GM19467 (cell line): ENCODE results near the gene CCDC185.
"Not testable (repeated sequence)": the region's sequence is repeated elsewhere in the genome, so short reads cannot be mapped to it uniquely, and the experiment has no call there.

Source experiments
- ATAC-seq: cut with Tn5 transposase; IDR thresholded peaks from one replicate; pipeline ENCODE4 v1.9.1; 2021; ENCODE audit warnings: mild to moderate bottlenecking, moderate library complexity; ENCODE audit not compliant: unreplicated experiment

The CCDC185 gene

DNA sequence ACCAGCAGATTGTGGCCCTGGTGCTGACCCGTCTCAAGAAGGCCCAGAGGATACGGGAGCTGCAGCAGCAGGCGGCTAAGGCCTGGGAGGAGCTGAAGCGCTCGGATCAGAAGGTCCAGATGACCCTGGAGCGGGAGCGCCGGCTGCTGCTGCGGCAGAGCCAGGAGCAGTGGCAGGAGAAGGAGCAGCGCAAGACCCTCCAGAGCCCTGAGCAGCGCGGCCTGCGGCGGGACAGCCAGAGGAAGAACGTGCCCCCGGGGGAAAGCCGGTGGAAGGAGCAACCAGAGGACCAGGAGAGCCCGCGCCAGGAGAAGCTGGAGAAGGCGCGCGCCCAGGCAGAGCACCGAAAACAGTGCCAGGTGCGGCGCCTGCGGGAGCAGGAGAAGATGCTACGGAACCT is 1.0 kb downstream of the CCDC185 start:
- no peak for ATAC-seq

DNA sequence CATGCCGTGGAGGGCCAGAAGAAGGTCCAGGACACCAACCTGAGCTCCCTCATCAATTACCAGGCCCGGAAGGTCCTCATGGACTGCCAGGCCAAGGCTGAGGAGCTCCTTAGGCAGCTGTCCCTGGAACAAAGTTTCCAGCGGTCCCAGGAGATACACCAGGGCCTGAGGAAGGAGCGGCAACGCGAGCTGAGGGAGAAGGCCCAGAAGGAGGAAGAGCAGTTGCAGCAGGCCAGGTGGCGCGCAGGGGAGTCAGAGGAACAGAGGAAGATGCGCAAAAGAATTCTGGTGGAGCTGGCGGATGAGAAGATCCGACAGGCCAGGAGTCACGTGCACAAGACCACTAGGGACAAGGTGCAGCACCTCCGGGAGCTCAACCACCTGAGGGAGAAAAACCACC is 1.5 kb downstream of the CCDC185 start:
- no peak for ATAC-seq

DNA sequence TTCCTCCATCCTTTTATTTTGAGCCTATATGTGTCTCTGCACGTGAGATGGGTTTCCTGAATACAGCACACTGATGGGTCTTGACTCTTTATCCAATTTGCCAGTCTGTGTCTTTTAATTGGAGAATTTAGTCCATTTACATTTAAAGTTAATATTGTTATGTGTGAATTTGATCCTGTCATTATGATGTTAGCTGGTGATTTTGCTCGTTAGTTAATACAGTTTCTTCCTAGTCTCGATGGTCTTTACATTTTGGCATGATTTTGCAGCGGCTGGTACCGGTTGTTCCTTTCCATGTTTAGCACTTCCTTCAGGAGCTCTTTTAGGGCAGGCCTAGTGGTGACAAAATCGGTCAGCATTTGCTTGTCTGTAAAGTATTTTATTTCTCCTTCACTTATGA is 6.2 kb downstream of the CCDC185 start:
- not testable (repeated sequence) for ATAC-seq

DNA sequence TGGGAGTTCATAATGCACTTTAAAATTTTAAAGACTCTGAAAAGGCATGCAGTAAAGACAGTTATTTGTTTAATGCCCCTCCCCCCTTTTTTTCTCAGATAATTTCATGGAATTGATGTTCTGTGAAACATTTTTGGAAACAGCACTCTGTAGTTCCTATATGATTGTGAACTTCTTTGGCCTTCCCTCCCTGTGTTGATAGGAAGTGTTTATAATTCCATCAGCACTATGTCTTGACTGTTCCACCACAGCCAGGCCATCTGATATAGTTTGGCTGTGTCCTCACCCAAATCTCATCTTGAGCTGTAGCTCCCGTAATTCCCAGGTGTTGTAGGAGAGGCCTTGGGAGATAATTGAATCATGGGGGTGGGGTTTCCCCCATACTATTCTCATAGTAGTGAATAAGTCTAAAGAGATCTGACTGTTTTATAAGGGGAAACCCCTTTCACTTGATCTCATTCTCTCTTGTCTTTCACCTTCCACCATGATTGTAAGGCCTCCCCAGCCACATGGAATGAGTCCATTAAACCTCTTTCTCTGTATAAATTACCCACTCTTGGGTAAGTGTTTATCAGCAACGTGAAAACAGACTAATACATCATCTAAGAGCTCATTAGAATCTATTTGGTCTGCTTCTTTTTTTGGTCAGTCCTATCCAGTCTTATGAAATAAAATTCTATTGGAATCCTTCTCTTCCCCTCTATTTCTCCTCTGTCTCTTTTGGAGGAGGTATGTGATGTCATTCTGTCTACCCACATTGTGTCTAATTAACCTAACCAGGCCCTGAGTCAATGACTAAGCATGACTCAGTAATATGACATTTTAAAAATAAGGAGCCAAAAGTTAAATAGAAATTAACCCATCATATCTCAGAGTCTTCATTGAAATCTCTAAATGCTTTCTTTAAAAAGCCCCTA is 8.9 kb downstream of the CCDC185 start:
- ATAC-seq: no peak

DNA sequence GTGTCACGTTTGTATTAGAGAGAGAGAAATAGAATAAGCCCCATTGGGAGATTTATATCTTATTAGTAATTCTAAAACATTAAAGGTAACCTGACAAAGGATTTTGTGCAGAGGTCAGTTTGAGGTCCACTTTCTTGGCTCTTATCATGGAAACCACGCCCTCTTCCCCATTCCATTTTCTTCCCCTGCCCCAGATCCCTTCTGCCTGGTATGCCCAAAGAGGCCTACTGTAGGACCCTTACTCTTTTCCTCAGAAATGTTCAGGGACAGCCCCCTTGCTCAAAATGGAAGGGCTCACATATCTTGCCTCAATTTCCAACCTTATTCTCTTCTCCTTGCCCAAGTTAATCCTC is 9.6 kb downstream of the CCDC185 start:
- no peak for ATAC-seq

DNA sequence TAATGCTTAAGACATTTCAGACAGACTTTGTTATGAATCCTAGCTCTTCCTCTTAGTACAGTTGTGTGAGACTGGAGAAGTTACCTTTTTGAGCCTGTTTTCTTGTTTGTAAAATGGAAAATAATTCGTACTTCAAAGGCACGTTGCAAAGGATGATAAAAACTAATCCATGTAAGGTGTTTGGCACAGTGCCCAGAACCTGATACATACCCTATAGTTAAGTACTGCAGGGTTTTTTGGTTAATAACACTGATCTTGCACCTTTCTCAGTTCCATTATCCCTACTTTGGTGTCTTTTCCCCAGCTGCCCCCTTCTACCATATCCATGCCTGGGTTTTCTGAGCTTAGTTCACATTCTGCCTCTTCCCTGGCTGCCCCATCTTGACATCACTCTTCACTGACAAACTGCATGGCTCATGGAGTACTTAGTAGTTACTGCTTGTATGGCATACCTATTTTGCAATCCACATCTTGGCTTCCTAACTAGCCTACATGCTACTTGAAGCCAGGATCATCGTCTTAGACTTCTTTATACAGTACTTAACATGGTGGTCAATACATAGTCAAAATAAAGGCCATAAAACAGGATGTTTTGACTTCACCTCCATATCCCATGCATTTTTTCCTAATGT is 10.1 kb downstream of the CCDC185 start:
- no peak for ATAC-seq

DNA sequence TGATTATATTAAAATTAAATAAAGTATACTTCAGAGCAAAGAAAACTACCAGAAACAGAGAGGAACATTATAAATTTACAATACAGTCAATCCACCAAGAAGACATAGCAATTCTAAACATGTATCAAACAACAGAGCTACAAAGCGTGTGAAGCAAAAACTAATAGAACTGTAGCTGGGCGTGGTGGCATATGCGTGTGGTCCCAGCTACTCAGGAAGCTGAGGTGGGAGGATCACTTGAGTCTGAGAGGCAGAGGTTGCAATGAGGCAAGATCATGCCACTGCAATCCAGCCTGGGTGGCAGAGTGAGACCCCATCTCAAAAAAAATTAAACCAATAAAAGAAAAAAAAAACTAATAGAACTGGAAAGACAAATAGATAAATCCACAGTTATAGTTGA is 12.3 kb downstream of the CCDC185 start:
- no peak for ATAC-seq

DNA sequence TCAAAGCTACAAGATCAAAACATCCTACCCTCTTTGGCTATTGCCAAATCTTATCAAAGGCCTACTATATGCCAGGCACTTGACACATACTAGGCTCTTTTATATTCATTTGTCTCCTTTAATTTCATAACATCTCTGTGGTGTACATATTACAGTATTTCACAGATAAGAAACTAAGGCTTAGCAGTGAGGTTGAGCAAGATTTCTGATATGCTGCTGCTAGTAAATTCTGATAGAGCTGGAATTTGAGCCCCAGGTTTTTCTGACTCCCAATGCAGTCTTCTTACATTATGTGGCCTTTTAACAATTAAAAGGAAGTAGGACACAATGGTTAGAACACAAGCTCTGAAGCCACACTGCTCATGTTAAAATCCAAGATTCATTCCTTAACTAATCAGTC is 16.8 kb downstream of the CCDC185 start:
- ATAC-seq: no peak

DNA sequence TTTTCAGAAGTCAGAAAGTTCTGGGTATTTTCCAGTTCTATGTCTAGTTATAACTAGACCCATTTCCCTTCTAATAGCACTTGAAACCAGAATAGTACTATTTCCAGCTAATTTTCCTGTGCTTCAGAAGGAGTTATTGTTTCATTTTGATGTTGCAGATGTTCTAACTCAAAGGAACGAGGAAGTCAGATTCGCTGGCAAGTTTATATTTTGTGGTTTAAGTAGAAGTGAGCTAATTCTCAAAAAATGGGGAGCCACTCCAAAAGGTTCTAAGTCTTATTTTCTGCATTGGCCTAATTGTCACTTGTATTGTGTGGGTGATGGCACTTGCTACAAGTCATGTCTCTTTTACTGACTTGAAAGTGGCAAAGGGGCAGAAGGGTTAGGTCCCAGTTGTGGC is 18.1 kb downstream of the CCDC185 start:
- no peak for ATAC-seq

DNA sequence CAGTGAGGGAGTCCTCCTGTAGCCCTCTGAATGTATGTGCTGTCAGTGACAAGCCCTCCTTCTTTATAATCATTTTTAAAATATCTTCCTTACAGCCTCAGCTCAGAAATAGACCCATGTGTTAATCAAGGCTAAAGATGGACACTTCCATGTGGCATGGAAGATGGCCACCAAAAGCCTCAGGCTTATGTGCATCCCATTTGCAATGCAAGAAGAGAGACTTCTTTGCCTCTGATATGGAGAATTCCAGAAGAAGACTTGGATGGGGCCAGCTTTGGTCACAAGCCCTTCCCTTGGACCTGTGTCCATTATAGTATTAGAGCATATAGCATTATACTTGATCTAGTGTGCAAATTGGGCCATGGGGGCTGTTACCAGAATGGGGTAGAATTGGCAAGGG is 18.5 kb downstream of the CCDC185 start:
- ATAC-seq: no peak

DNA sequence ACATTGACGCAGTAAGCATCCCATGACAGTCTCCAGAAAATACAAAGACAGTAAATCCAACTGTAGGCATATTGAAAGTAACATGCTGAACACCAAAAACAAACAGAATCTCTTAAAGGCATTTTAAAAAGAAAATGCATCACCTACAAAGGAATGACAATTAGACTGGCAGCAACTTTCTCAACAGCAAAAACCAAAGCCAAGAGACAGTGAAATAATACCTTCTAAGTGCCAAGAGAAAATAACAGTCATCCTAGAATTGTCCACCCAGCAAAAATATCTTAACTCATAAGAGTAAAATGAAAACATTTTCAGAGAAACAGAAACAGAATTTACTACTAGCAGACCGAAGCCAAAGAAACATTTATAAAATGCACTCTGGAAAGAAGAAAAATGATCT is 20.0 kb downstream of the CCDC185 start:
- no peak for ATAC-seq

DNA sequence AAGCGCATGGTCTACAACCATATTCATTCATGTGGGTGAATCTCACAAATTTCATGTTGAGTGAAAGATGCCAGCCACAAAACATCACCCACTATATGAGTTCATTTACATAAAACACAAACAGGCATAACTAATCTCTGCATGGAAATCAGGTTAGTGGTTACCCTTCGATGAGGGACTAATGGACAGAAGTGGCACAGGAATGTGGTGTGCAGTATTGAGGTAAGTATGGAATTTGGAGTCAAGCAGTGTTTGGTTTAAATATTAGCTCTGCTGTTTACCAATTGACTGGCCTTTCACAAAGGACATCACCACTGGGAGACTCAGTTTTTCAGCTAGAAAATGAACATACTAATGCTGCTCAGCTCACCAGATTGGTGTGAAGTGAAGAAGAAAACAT is 24.2 kb downstream of the CCDC185 start:
- ATAC-seq: no peak

DNA sequence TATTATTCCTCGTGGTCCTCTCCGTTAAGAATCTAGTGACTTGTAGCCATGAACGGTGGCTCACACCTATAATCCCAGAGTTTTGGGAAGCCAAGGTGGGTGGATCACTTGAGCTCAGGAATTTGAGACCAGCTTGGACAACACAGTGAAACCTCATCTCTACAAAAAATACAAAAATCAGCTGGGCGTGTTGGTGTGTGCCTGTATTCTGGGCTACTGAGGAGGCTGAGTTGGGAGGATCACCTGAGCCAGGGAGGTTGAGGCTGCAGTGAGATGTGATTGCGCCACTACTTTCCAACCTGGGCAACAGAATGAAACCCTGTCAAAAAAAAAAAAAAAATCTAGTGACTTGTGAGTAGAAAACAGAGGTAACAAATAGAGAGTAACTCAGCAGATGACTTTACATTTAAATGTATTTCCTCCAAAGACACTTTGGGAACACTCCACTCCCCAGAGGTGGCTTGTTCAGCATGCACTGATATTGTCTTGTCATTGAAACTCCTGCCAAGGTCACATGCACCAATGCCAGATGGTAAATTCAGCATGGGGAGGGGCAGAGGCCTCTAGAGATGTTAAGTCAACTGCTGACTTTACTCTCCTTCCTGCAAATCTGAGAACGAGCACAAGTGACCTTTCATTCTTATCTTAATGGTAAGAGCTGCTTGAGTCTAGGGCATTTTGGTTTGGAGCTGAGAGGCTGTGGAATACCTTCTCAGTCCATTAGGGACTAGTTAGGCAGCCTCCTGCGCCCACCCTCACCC is 24.9 kb downstream of the CCDC185 start:
- ATAC-seq: no peak

DNA sequence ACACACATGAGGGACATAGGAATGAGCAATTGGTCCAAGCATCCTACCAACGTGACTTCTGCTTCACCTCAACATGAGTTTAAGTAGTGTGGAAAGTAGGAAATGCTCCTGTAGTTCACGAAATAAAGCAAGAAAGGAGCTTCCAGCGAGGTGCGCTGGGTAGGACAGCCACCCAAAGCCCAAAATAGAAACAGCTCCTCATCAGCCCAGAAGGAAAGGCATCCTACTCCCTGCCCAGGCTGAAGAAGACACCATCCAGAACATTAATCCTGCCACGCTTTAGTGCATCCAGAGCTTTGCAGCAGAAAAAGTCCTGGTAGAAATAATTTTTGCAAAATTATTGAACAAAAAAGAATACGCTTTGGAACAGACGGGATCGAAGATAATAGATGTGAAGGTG is 25.9 kb downstream of the CCDC185 start:
- ATAC-seq: no peak

DNA sequence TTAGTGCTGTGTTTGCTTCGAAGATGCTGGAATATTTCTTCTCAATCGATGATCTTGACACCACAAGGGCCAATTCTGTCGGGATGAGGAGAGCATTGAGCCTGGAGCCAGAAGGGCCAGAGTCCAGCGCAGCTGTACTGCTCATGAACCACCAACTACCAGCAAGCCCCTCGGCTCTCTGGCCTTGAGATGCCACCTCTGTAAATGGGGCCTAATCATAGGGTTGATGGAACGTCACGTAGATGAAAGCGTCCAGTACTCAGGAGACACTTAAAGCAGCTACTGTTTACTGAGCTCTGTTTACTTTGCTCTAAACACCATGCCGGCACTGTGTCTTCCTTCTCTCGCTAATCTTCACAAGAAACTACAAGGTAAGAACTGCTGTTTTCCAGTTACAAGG is 26.3 kb downstream of the CCDC185 start:
- no peak for ATAC-seq

DNA sequence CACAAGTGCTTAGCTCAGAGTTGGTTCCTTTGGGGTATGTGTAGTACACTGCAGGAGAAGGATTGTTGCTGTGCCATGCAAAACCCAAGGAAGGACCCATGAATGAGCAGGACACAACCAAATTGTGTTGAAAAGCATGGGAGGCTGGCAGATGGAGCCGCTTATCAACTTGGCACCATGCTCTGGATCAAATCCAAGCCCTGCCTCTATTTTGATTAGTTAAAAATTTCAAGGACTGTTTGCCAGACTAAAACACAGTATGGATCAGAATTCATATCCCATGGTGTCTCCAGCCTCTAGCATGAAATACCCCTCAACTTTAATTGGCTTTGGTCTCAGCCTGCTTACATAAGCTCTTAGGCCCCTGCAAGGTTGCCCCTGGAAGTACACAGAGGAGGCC is 27.8 kb downstream of the CCDC185 start:
- no peak for ATAC-seq

DNA sequence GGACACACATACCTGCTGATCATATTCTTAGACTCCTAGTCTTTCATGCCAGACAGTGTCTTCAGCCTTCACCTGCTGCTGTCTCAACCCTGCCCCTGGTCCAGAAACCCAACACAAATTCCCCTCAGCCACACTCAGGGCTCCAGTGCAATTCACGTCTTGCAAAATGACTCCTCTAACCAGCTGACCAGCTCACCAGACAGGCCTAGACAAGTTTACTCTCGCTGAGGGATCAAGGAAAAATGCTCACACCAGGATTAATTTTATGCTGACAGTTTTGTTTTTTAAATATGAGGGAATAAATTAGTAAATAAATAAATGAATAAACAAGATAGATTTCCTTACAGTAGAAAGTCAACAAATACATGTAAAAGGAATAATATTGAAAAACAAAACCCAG is 28.5 kb downstream of the CCDC185 start:
- no peak for ATAC-seq

DNA sequence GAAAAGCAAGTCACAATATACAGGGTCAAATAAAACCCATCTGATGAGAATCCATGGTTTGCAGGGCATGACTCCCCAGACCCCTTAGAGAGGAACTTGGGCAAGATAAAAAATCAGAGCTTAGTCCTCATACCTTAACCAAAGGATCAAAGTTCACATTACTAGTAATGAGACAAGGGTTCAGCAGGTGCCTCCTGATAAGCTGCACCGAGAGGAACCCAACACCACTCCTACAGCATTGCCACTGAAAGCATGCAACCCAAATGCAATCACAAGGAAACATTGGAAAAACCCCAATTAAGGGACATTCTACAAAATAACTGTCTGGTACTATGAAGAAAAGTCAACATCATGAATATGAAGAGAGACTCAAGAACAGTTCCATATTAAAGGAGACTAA is 29.7 kb downstream of the CCDC185 start:
- ATAC-seq: no peak

DNA sequence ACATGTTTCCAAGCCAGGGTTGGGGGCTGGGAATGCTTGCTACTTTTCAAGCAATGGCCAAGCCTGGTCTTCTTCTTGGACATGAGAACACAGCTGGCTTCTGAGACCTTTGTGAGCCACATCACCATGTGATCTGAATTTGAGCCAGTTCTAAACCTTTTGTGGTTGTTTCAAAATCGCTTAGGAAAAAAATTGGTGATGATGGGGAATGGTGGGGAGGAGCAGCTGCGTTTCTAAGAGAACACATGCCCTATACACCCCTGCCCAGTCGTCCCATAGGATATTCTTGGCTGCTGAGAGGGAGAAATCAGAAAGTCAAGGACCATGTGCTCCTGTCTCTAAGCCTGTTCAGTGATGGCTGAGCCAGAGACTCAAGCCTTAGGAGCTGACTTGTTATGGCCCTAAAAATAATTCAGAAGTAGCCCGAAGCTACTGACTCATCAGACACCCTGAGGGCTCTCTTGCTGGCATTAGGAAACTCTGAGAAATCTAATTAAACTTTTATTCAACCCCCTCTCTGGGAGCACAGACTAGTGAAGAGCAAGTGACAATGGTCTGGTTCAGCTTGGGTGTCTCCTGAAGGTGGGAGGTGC is 30.5 kb downstream of the CCDC185 start:
- no peak for ATAC-seq

DNA sequence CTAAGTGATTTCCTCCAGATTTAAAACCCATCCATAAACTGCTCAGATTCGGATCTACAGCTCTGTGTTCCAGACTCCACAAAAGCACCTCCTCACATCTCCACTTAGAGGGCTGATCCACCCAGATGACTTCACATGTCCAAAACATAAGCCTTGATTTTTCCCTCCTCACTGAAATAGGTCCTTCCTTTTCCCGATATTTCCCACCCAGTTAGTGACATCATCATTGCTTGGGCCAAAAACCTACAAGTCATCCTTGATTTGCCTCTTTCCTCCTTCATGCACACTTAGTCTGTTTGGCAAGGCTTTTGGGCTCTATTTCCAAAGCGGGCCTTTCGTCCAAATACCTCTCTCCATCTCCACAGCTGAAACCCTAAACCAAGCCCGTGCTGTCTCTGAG is 32.3 kb downstream of the CCDC185 start:
- ATAC-seq: no peak

DNA sequence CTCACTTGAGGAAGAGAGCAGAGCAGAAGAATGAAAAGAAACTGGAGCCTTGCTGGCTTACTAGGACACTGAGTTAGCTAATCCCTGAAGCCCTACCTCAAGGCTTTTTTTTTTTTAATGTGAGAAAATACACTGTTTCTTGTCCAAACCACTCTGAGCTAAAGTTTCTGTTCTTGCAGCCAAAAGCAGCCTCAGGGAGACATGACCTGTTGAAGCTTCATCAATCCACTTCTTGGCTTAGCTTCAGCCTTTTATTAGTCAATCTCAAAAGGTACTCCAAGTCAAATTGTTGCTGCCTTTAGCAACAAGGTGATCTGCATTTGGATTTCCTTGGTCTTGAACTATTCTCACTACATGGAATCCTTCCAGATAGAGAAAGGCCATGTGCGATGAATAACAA is 33.7 kb downstream of the CCDC185 start:
- ATAC-seq: no peak

DNA sequence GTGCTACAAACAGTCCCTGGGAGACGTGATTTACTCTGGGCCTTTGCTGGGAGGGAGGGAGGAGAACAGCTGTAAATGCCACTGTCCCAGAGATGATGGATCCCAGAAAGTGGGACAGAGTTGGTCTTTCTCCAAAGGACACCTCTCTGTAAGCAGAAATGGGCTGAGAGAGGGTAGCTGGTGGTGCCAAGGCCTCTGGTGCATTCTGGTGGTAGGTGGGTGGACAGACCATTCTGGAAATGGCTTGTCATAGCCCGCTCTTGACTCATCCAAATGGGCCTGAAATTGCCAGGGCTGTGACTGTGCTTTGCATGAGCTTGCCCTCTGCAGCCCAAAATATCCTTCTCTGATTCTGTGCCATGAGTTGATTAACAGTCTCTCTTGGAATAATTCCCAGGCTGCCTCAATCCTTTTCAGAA is 36.1 kb downstream of the CCDC185 start:
- ATAC-seq: no peak
